Suprapubic skin (tissue), 3 donors: ENCODE measurements around the gene MPLKIP.

Experiments
- EP300 ChIP-seq: sonication (generic); formaldehyde crosslinking; IDR thresholded peaks from one replicate; pipeline ENCODE4 v1.6.1; 2017; ENCODE audit warnings: antibody characterized with exemption
- POLR2A ChIP-seq, 2 donors: fragments of 450-650 bp; IDR thresholded peaks; one replicate each; pipeline ENCODE4 v1.6.1; 2017; ENCODE audit warnings: antibody characterized with exemption in 2 of 2, mild to moderate bottlenecking in 2 of 2, moderate library complexity in 2 of 2
- TF ChIP-seq, protein P1 (sequence below), 2 donors: fragments of 200-600 bp in 1 of 2; fragments of 450-650 bp in 1 of 2; sonication (generic) in 1 of 2; IDR thresholded peaks; one replicate each; pipeline ENCODE4 v1.5.1; 2016 to 2019; ENCODE audit warnings: antibody characterized with exemption in 2 of 2, mild to moderate bottlenecking in 1 of 2, moderate library complexity in 1 of 2

DNA sequence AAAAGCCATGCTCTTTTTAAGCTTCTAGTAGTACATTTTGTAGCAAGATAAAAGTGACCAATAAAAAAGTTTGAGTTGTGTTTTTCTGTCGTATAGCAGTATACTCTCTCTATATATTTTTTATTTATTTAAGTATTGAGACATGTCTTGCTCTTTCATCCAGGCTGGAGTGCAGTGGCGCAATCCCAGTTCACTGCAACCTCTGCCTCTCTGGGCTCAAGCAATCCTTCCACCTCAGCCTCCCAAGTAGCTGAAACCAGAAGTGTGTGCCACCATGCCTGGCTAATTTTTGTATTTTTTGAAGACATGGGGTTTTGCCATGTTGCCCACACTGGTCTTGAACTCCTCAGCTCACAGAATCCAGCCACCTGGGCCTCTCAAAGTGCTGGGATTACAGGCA is 3.1 kb upstream of the MPLKIP start:
- TF ChIP-seq, protein P1, sequence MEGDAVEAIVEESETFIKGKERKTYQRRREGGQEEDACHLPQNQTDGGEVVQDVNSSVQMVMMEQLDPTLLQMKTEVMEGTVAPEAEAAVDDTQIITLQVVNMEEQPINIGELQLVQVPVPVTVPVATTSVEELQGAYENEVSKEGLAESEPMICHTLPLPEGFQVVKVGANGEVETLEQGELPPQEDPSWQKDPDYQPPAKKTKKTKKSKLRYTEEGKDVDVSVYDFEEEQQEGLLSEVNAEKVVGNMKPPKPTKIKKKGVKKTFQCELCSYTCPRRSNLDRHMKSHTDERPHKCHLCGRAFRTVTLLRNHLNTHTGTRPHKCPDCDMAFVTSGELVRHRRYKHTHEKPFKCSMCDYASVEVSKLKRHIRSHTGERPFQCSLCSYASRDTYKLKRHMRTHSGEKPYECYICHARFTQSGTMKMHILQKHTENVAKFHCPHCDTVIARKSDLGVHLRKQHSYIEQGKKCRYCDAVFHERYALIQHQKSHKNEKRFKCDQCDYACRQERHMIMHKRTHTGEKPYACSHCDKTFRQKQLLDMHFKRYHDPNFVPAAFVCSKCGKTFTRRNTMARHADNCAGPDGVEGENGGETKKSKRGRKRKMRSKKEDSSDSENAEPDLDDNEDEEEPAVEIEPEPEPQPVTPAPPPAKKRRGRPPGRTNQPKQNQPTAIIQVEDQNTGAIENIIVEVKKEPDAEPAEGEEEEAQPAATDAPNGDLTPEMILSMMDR (IDR thresholded peaks at IDR 0.05): no peak
- TF ChIP-seq POLR2A (IDR thresholded peaks at IDR 0.05) (no peak), EP300 (no peak)
